Measurements from ENCODE around the gene IRAK2. TPM values are rescaled to one million over a fixed set of nuclear protein-coding genes. Genes with fewer than 3 reads are reported as not detected.
"Not testable (repeated sequence)": the region's sequence is repeated elsewhere in the genome, so short reads cannot be mapped to it uniquely, and the experiment has no call there.

IRAK2 gene
- total RNA-seq, 6 experiments from 2014 or later: 2.6 to 4.4 (median 3.5) TPM

DNA sequence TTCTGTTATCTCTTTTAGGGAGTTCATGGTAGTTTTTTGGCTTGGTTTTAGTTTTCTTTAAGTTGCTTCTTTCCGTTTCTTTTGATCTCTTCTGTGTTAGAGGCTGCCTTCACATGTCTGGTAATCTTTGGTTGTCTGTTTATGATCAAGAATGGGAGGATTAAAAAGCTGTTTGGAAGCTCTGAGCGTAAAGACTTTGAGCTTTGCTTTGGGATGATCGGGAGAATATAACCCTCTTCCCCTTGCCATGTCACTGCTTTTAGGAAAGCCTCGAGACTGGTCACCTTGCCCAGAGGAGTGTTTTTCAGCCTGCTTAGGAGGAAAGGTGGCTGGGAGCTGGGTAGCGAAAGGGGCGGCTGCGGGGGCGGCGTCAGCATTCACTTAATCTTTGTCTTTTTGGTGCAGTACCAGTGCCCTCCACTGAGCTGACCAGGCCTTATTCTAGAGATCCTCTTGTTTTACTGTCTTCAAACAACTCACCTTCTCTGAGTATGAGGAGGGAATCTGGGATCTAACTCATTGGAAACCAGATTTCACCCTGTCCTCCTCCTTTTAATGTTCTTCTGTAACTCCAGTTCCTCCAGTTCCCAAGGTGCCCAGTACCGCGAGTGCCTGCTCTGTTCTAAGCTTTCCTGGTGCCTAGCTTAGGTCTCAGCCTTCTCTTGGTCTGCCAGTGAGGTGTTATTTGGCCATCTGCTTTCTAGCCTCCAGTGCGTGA is 99.1 kb downstream of the IRAK2 start:
- DNase-seq: peak; percentile 34
- TF ChIP-seq, protein P1, sequence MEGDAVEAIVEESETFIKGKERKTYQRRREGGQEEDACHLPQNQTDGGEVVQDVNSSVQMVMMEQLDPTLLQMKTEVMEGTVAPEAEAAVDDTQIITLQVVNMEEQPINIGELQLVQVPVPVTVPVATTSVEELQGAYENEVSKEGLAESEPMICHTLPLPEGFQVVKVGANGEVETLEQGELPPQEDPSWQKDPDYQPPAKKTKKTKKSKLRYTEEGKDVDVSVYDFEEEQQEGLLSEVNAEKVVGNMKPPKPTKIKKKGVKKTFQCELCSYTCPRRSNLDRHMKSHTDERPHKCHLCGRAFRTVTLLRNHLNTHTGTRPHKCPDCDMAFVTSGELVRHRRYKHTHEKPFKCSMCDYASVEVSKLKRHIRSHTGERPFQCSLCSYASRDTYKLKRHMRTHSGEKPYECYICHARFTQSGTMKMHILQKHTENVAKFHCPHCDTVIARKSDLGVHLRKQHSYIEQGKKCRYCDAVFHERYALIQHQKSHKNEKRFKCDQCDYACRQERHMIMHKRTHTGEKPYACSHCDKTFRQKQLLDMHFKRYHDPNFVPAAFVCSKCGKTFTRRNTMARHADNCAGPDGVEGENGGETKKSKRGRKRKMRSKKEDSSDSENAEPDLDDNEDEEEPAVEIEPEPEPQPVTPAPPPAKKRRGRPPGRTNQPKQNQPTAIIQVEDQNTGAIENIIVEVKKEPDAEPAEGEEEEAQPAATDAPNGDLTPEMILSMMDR (IDR thresholded peaks at IDR 0.05): peak; percentile 76
- Mint-ChIP-seq H3K4me3 (no peak overlapping the region), H3K4me1 (ENCODE audit: low read depth) (peaks cover 22% of the 10 kb centered on the region), H3K27ac (peak overlapping the region; percentile 47), H3K36me3 (ENCODE audit: low read depth) (peaks cover 46% of the 10 kb centered on the region), H3K27me3 (ENCODE audit: insufficient read depth) (no peaks in the 10 kb centered on the region), H3K9me3 (no peaks in the 10 kb centered on the region)

DNA sequence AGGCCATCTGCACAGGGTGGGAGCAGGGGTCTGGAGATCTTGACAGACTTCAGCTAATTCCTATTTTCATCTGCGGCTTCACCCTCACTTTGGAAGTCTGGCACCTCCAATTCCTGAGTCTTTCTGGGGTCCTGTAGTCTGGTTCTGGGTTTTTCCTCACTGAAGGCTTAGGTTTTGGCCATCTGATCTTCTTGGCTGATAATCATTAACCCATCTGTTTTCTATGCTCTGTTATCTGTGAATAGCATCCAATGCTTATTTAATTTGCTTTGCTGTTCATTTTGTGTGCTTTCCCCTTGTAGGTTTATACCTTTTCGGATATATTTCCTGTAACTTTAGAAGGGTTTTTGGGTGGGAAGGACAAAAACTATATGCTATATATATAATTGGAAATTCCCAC is 101.1 kb downstream of the IRAK2 start:
- Mint-ChIP-seq H3K4me1 (ENCODE audit: low read depth) (peaks cover 22% of the 10 kb centered on the region), H3K27ac (no peak overlapping the region), H3K9me3 (no peaks in the 10 kb centered on the region), H3K27me3 (ENCODE audit: insufficient read depth) (no peaks in the 10 kb centered on the region), H3K4me3 (no peak overlapping the region), H3K36me3 (ENCODE audit: low read depth) (peaks cover 43% of the 10 kb centered on the region)
- TF ChIP-seq, protein P1 (IDR thresholded peaks at IDR 0.05): no peak
- DNase-seq: no peak

DNA sequence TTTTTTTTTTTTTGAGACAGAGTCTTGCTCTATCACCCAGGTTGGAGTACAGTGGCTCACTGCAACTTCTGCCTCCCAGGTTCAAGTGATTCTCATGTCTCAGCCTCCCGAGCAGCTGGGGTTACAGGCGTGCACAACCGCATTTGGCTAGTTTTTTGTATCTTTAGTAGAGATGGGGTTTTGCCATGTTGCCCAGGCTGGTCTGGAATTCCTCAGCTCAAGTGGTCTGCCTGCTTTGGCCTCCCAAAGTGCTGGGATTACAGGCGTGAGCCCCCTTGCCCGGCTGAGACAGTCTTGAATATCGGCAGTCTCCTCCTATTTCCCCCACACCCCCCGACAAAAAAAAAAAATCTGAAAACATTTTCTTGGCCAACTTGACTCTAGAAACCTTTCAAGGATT is 102.2 kb downstream of the IRAK2 start:
- H3K4me3 Mint-ChIP-seq; H3K27me3 Mint-ChIP-seq (ENCODE audit: insufficient read depth); H3K27ac Mint-ChIP-seq; H3K9me3 Mint-ChIP-seq; DNase-seq: not testable (repeated sequence)
- Mint-ChIP-seq H3K4me1 (ENCODE audit: low read depth) (peaks cover 22% of the 10 kb centered on the region), H3K36me3 (ENCODE audit: low read depth) (peaks cover 38% of the 10 kb centered on the region)

DNA sequence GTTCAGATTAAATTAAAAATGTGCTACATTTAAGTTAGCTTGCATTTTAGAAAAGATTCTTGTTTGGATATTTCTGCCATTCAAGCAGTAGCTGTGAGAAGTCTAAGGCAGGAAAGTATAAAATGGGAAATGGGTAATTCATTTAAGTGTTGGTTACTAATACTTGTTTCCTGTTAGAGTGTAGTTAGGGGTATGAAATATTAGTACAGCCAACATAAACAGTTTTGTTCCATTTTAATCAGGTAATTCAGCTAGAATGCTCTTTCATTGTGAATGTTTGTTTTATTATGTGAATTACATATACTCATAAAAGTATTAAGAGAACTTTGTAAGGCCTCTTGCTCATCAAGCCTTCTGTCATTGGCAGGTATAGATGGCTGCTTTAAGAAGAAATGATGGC is 103.4 kb downstream of the IRAK2 start:
- no peaks in the 10 kb centered on the region for H3K9me3 Mint-ChIP-seq
- H3K4me1 Mint-ChIP-seq (ENCODE audit: low read depth): peaks cover 25% of the 10 kb centered on the region
- no peak overlapping the region for H3K27ac Mint-ChIP-seq
- H3K27me3 Mint-ChIP-seq (ENCODE audit: insufficient read depth): no peaks in the 10 kb centered on the region
- no peak for DNase-seq
- no peak overlapping the region for H3K4me3 Mint-ChIP-seq
- TF ChIP-seq, protein P1 (IDR thresholded peaks at IDR 0.05): no peak
- peaks cover 34% of the 10 kb centered on the region for H3K36me3 Mint-ChIP-seq (ENCODE audit: low read depth)

DNA sequence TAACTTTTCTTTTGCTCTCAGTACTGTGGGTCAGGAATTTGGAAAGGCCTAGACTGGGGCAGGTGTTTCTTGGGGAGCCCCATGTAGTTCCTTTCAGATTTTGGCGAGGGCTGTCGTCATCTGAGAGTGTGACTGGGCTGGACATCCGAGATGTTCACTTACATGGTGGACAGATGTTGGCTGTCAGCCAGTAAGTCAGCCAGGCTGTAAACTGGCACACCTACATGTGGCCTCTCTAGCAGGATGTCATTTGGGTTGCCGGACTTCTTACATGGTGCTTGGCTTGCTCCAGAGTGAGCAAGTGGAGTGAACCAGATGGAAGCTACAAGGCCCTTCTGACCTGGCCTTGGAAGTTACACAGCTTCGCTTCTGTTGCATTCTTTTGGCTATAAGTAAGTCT is 104.2 kb downstream of the IRAK2 start:
- H3K36me3 Mint-ChIP-seq (ENCODE audit: low read depth): peaks cover 28% of the 10 kb centered on the region
- no peak for DNase-seq
- no peak overlapping the region for H3K4me3 Mint-ChIP-seq
- peaks cover 25% of the 10 kb centered on the region for H3K4me1 Mint-ChIP-seq (ENCODE audit: low read depth)
- no peaks in the 10 kb centered on the region for H3K9me3 Mint-ChIP-seq
- H3K27me3 Mint-ChIP-seq (ENCODE audit: insufficient read depth): no peaks in the 10 kb centered on the region
- TF ChIP-seq, protein P1 (IDR thresholded peaks at IDR 0.05): no peak
- H3K27ac Mint-ChIP-seq: no peak overlapping the region

DNA sequence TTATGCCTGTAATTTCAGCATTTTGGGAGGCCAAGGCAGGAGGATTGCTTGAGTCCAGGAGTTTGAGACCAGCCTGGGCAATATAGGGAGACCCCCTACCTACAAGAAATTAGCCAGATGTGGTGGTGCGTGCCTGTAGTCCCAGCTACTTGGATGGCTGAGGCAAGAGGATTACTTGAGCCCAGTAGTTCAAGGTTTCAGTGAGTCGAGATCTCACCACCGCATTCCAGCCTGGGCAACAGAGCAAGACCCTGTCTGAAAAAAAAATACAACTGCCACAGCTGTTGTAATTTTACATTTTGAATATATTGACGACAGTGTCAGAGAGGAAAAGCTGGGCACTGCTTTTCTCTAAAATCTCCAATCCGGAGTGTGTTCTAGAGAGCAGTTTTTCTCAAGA is 104.7 kb downstream of the IRAK2 start:
- no peak for DNase-seq
- Mint-ChIP-seq H3K4me1 (ENCODE audit: low read depth) (peaks cover 25% of the 10 kb centered on the region), H3K36me3 (ENCODE audit: low read depth) (peaks cover 25% of the 10 kb centered on the region), H3K27me3 (ENCODE audit: insufficient read depth) (no peaks in the 10 kb centered on the region), H3K4me3 (no peak overlapping the region), H3K9me3 (no peaks in the 10 kb centered on the region), H3K27ac (no peak overlapping the region)
- TF ChIP-seq, protein P1 (IDR thresholded peaks at IDR 0.05): no peak

DNA sequence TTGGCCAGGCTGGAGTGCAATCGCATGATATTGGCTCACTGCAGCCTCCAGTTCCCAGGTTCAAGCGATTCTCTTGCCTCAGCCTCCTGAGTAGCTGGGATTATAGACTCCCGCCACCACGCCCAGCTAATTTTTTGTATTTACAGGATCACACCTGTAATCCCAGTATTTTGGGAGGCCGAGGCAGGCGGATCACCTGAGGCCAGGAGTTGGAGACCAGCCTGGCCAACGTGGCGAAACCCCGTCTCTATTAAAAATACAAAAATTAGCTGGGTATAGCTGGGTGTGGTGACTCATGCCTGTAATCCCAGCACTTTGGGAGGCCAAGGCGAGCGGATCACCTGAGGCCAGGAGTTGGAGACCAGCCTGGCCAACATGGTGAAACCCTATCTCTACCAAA is 107.8 kb downstream of the IRAK2 start:
- Mint-ChIP-seq H3K4me1 (ENCODE audit: low read depth) (peaks cover 20% of the 10 kb centered on the region), H3K36me3 (ENCODE audit: low read depth) (peaks cover 25% of the 10 kb centered on the region)
- H3K27me3 Mint-ChIP-seq (ENCODE audit: insufficient read depth); H3K9me3 Mint-ChIP-seq; H3K4me3 Mint-ChIP-seq; DNase-seq; H3K27ac Mint-ChIP-seq: not testable (repeated sequence)

Measured in HFFc6 (cell line).